Measurements from ENCODE around the gene HFE. TPM values are rescaled to one million over a fixed set of nuclear protein-coding genes. Genes with fewer than 3 reads are reported as not detected.

The HFE gene
- polyA plus RNA-seq, 1 donor (not counting 4 experiments of a cell fraction or from before 2014, with no cell fraction given) = 18.4 TPM

- Histone ChIP-seq H3K4me3 (ENCODE audit: control insufficient read depth in 2 of 3, extremely low read depth in 1 of 3, insufficient read depth in 2 of 3, low read depth in 1 of 3, low read length in 3 of 3) (no peak overlapping the region), H3K9ac (ENCODE audit: control insufficient read depth, extremely low read depth, insufficient read depth, low read length) (no peak overlapping the region), H3K36me3 (ENCODE audit: control insufficient read depth in 2 of 2, extremely low read depth in 1 of 2, insufficient read depth in 2 of 2, low read length in 2 of 2) (peaks cover 0 to 10% of the 10 kb centered on the region in 2 experiments), H3K27ac (ENCODE audit: control insufficient read depth, insufficient read depth, low read length) (no peak overlapping the region), H3K4me1 (ENCODE audit: control insufficient read depth, extremely low read depth, insufficient read depth, low read length) (no peaks in the 10 kb centered on the region), H2AFZ (ENCODE audit: control insufficient read depth, low read length) (no peak overlapping the region), H4K20me1 (ENCODE audit: control insufficient read depth, extremely low read depth, insufficient read depth, low read length) (no peaks in the 10 kb centered on the region), H3K4me2 (ENCODE audit: control insufficient read depth, extremely low read depth, insufficient read depth, low read depth, low read length) (no peak overlapping the region), H3K9me1 (ENCODE audit: control insufficient read depth, extremely low read depth, insufficient read depth, low read length) (no peaks in the 10 kb centered on the region), H3K79me2 (ENCODE audit: control insufficient read depth, insufficient read depth, low read length) (no peaks in the 10 kb centered on the region), H3K9me3 (ENCODE audit: control insufficient read depth, low read depth, low read length) (no peaks in the 10 kb centered on the region), H3K27me3 (ENCODE audit: control insufficient read depth, extremely low read depth, insufficient read depth, low read length) (no peaks in the 10 kb centered on the region)
- FAIRE-seq (no peak), DNase-seq (ENCODE audit: low read depth, low spot score) (no peak)
- TF ChIP-seq EZH2 (IDR thresholded peaks at IDR 0.05; ENCODE audit: low read length) (no peak), CTCF (optimal IDR thresholded peaks at IDR 0.05 in 1 of 3, IDR thresholded peaks at IDR 0.05 in 1 of 3, conservative IDR thresholded peaks at IDR 0.05 in 1 of 3; ENCODE audit: extremely low read depth in 1 of 3, insufficient read depth in 2 of 3, low read length in 3 of 3) (no peak)
- dilution Hi-C loops (cut with MboI; ENCODE audit: extremely low pct_ligation_motif_present, low sequenced_read_pairs) = no loop called here
Measured at GRCh38 chr6:26141378-26141904, 54.2 kb downstream of the HFE start.

DNA sequence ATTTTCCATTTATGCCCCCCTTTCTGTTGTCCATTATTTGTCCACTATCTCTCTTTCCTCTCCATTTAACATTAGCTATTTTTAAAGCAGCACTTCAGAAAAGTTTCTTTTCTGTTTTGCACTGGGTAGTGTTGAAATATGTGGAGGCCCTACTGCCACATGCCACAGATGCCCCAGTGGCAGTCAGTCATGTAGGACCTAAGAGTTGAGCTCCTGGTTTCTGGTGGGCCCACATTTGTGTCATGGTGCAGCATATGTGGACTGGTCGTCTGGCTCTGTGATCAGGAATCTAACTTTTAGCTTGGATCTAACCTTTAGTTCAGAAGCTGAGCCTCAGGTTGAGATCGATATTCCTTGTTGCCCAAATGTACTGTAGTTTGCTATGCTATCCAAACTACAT lies 54.8 kb downstream of the HFE start:
- H3K27me3 ChIP-seq (ENCODE audit: control insufficient read depth, extremely low read depth, insufficient read depth, low read length) = no peaks in the 10 kb centered on the region
- H3K9ac ChIP-seq (ENCODE audit: control insufficient read depth, extremely low read depth, insufficient read depth, low read length) = no peak overlapping the region
- H4K20me1 ChIP-seq (ENCODE audit: control insufficient read depth, extremely low read depth, insufficient read depth, low read length) = no peaks in the 10 kb centered on the region
- no peaks in the 10 kb centered on the region for H3K9me1 ChIP-seq (ENCODE audit: control insufficient read depth, extremely low read depth, insufficient read depth, low read length)
- no peak for TF ChIP-seq CTCF (optimal IDR thresholded peaks at IDR 0.05 in 1 of 3, IDR thresholded peaks at IDR 0.05 in 1 of 3, conservative IDR thresholded peaks at IDR 0.05 in 1 of 3; ENCODE audit: extremely low read depth in 1 of 3, insufficient read depth in 2 of 3, low read length in 3 of 3)
- no peak for TF ChIP-seq EZH2 (IDR thresholded peaks at IDR 0.05; ENCODE audit: low read length)
- DNase-seq (ENCODE audit: low read depth, low spot score) = no peak
- H3K4me2 ChIP-seq (ENCODE audit: control insufficient read depth, extremely low read depth, insufficient read depth, low read depth, low read length) = no peak overlapping the region
- no peak overlapping the region for H3K4me3 ChIP-seq (ENCODE audit: control insufficient read depth in 2 of 3, extremely low read depth in 1 of 3, insufficient read depth in 2 of 3, low read depth in 1 of 3, low read length in 3 of 3)
- H3K79me2 ChIP-seq (ENCODE audit: control insufficient read depth, insufficient read depth, low read length) = no peaks in the 10 kb centered on the region
- no peak overlapping the region for H3K27ac ChIP-seq (ENCODE audit: control insufficient read depth, insufficient read depth, low read length)
- no peak for FAIRE-seq
- no peak overlapping the region for H2AFZ ChIP-seq (ENCODE audit: control insufficient read depth, low read length)
- H3K36me3 ChIP-seq (ENCODE audit: control insufficient read depth in 2 of 2, extremely low read depth in 1 of 2, insufficient read depth in 2 of 2, low read length in 2 of 2) = peaks cover 0 to 9% of the 10 kb centered on the region in 2 experiments
- no peaks in the 10 kb centered on the region for H3K9me3 ChIP-seq (ENCODE audit: control insufficient read depth, low read depth, low read length)
- dilution Hi-C loops (cut with MboI; ENCODE audit: extremely low pct_ligation_motif_present, low sequenced_read_pairs) = no loop called here
- no peaks in the 10 kb centered on the region for H3K4me1 ChIP-seq (ENCODE audit: control insufficient read depth, extremely low read depth, insufficient read depth, low read length)

Other genes with a start within 250 kb of the HFE start
- gene SLC17A3, start 213.2 kb upstream of the HFE start, polyA plus RNA-seq = not detected in 3 replicates
- not detected in 3 replicates for gene SLC17A2, start 156.7 kb upstream of the HFE start, polyA plus RNA-seq
- gene TRIM38, start 124.6 kb upstream of the HFE start, polyA plus RNA-seq = 5.2 to 7.8 TPM (median 6.7 TPM) in 3 replicates

All from keratinocyte (primary cell).